ENCODE results near the gene MIX23.
A peak's percentile ranks its signal among the peaks of the same experiment; 100 is the strongest.

MIX23 gene

DNA sequence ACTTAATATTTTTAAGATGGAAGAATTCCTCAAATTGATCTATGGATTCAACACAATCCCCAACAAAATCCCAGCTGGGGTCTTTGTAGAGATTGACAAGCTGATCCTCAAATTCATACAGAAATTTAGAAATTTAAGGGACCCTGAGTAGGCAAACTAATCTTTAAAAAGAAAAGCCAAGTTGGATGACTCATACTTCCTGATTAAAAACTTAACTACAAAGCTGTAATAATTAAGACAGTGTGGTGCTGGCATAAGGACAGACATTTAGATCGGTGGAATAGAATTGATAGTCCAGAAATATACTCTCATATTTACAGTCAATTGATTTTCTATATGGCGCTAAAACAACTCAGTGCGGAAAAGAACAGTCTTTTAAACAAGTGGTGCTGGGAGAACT lies 12.6 kb upstream of the MIX23 start:
- no peak overlapping the region for H3K4me3 ChIP-seq (ENCODE audit: control insufficient read depth in 1 of 7, extremely low read depth in 1 of 7, insufficient read depth in 4 of 7, low read depth in 2 of 7, low read length in 6 of 7)
- POLR2A ChIA-PET, result no interaction called here
- no peaks in the 10 kb centered on the region for H3K9me3 ChIP-seq (ENCODE audit: control extremely low read depth in 1 of 5, control insufficient read depth in 4 of 5, insufficient read depth in 2 of 5, low read depth in 1 of 5, low read length in 4 of 5)
- CTCF ChIA-PET, result interaction anchor here (1.1 to 1.2 kb wide), 2 partner anchors 12 to 13 kb away, joined by 3 read pairs; partner anchors contain the start of genes FAM162A and MIX23
- peaks cover 0 to 10% (median 2%) of the 10 kb centered on the region in 4 experiments for H3K4me1 ChIP-seq (ENCODE audit: control extremely low read depth in 1 of 4, control insufficient read depth in 4 of 4, insufficient read depth in 4 of 4, low read length in 3 of 4)
- H3K27me3 ChIP-seq (replicated peaks in 2 of 5; ENCODE audit: control insufficient read depth in 4 of 5, insufficient read depth in 5 of 5, low read length in 4 of 5), result no peaks in the 10 kb centered on the region
- peaks cover 0 to 5% (median 0%) of the 10 kb centered on the region in 4 experiments for H3K36me3 ChIP-seq (ENCODE audit: control insufficient read depth in 4 of 4, insufficient read depth in 4 of 4, low read length in 3 of 4)
- no peak overlapping the region for H3K27ac ChIP-seq (ENCODE audit: insufficient read depth in 1 of 2, low read depth in 1 of 2, low read length in 2 of 2, poor library complexity in 1 of 2, severe bottlenecking in 2 of 2)
- peak in 2 of 3 donors; percentile 33 to 44 for DNase-seq
- WGBS (ENCODE audit: insufficient coverage), result no CpG with 5 or more reads among the region's 3 CpGs

DNA sequence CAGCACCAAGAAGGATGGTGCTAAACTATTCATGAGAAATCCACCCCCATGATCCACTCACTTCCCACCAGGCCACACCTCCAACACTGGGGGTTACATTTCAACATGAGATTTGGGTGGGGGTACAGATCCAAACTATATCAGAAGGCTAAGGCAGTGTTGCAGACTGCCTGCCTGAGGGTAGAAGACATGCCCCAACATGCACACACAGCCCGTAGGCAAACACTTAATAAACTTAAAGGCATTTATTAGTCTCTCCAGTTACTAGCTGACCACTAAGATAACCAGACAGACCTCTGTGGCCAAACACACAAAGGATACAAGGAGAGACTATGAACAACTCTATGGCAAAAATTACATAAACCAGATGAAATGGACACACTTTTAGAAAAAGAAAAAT lies 11.1 kb upstream of the MIX23 start:
- ChIA-PET CTCF (interaction anchor here (0.6 to 2.6 kb wide), 8 partner anchors 9 to 285 kb away, joined by 3 to 16 read pairs (median 8); no protein-coding TSS in a partner anchor), POLR2A (no interaction called here)
- Histone ChIP-seq H3K4me1 (ENCODE audit: control extremely low read depth in 1 of 4, control insufficient read depth in 4 of 4, insufficient read depth in 4 of 4, low read length in 3 of 4) (peaks cover 0 to 10% (median 2%) of the 10 kb centered on the region in 4 experiments), H3K4me3 (ENCODE audit: control insufficient read depth in 1 of 7, extremely low read depth in 1 of 7, insufficient read depth in 4 of 7, low read depth in 2 of 7, low read length in 6 of 7) (no peak overlapping the region), H3K36me3 (ENCODE audit: control insufficient read depth in 4 of 4, insufficient read depth in 4 of 4, low read length in 3 of 4) (peaks cover 0 to 5% (median 0%) of the 10 kb centered on the region in 4 experiments), H3K9me3 (ENCODE audit: control extremely low read depth in 1 of 5, control insufficient read depth in 4 of 5, insufficient read depth in 2 of 5, low read depth in 1 of 5, low read length in 4 of 5) (no peaks in the 10 kb centered on the region), H3K27me3 (replicated peaks in 2 of 5; ENCODE audit: control insufficient read depth in 4 of 5, insufficient read depth in 5 of 5, low read length in 4 of 5) (no peaks in the 10 kb centered on the region), H3K27ac (ENCODE audit: insufficient read depth in 1 of 2, low read depth in 1 of 2, low read length in 2 of 2, poor library complexity in 1 of 2, severe bottlenecking in 2 of 2) (no peak overlapping the region)
- no CpG with 5 or more reads among the region's 1 CpG for WGBS (ENCODE audit: insufficient coverage)
- DNase-seq, result no peak

DNA sequence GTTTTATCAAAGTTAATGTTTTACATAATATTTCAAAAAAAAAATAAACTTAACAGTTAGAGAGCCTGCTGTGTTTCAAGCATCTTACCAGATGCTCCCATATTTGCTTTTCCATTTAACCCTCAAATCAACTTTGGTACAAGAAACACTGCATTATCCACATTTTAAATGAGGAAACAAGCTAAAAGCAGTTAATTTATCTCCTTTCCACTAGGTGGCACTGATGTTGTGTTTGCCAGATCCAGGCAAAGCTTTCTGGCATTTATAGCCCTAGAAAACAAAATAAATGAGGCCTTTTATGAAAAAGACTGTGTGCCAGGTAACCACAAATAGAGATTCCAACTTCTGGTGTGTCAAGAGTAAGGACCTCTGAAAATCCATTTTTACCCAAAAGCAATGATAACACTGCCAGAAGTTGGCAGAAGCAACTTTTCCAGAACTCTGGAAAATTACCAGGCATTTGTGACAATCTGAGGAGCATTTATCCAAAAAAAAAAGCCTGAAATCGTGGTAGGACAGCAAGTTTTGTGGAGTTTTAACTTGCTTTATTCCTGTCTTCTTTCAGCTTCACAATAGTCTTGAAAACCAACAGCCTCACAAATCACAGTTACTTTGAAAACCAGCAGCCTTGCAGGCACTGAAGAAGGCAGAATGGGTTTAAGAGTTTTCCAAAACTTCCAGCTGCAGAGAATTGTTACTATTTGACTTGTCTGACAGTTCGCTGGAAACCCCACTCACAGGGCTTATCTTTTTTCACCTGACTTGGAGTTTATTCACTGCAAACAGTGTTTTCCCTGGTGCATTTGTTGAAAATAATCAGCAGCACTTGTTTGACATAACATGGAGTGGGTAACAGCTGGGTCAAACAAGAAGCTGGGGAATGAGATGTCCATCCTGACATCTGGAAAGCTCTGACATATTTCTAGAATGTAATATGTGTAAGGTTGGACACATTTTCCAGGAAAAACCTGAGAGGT lies 10.1 kb upstream of the MIX23 start:
- POLR2A ChIA-PET, result interaction anchor here (0.7 to 1.2 kb wide), 2 partner anchors 23 to 135 kb away, joined by 3 to 4 read pairs; partner anchors contain the start of gene WDR5B
- no peaks in the 10 kb centered on the region for H3K9me3 ChIP-seq (ENCODE audit: control extremely low read depth in 1 of 5, control insufficient read depth in 4 of 5, insufficient read depth in 2 of 5, low read depth in 1 of 5, low read length in 4 of 5)
- CTCF ChIA-PET, result interaction anchor here (0.6 to 2.6 kb wide), 19 partner anchors 9 to 635 kb away, joined by 3 to 16 read pairs (median 4); partner anchors contain the start of genes FAM162A, MIX23 and WDR5B
- no peak overlapping the region for H3K4me3 ChIP-seq (ENCODE audit: control insufficient read depth in 1 of 7, extremely low read depth in 1 of 7, insufficient read depth in 4 of 7, low read depth in 2 of 7, low read length in 6 of 7)
- H3K36me3 ChIP-seq (ENCODE audit: control insufficient read depth in 4 of 4, insufficient read depth in 4 of 4, low read length in 3 of 4), result peaks cover 0 to 5% (median 0%) of the 10 kb centered on the region in 4 experiments
- 100% methylated on average over 1 of the region's 2 CpGs for WGBS (ENCODE audit: insufficient coverage)
- DNase-seq, result peak; percentile 61 to 79 (median 79)
- H3K27ac ChIP-seq (ENCODE audit: insufficient read depth in 1 of 2, low read depth in 1 of 2, low read length in 2 of 2, poor library complexity in 1 of 2, severe bottlenecking in 2 of 2), result no peak overlapping the region
- H3K4me1 ChIP-seq (ENCODE audit: control extremely low read depth in 1 of 4, control insufficient read depth in 4 of 4, insufficient read depth in 4 of 4, low read length in 3 of 4), result peaks cover 0 to 10% (median 2%) of the 10 kb centered on the region in 4 experiments
- H3K27me3 ChIP-seq (replicated peaks in 2 of 5; ENCODE audit: control insufficient read depth in 4 of 5, insufficient read depth in 5 of 5, low read length in 4 of 5), result no peaks in the 10 kb centered on the region

DNA sequence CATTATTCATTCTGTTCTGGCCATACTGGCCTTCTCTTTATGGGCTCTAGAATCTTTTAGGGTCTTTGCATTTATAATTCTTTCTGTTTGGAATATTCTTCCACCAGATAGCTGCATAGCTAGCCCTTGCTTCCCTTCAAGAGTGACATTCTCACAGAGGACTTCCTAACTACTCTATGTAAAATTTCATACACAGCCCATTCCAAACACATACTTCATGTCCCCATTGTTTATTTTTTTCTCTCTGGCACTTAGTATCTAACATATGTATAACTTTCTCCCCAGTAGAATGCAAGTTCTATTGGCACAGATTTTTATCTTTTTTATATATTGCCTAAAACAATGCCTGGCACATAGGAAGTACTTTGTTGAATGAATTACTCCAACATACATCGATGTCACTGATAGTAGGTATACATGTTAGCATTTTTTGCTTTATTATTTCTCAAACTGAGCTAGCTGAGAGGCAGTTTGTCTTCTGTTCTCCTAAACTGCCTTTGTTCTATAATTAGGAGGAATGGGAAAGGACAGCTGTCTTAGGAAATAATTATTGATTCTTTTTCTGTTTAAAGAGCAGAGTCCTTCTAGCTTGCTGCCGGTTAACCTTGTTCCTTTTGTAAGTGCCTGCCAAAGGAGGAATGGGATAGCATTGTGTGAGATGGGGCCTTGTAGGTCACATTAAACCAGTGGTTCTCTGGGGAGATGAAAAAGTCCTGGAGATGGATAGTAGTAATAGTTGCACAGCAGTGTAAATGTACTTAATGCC lies 8.8 kb upstream of the MIX23 start:
- POLR2A ChIA-PET, result interaction anchor here (1.2 kb wide), 1 partner anchor 25 kb away, joined by 4 read pairs; the partner anchor contains the start of gene WDR5B
- H3K36me3 ChIP-seq (ENCODE audit: control insufficient read depth in 4 of 4, insufficient read depth in 4 of 4, low read length in 3 of 4), result peaks cover 0 to 8% (median 1%) of the 10 kb centered on the region in 4 experiments
- CTCF ChIA-PET, result interaction anchor here (1.7 to 2.6 kb wide), 6 partner anchors 17 to 287 kb away, joined by 3 to 16 read pairs (median 9); partner anchors contain the start of gene WDR5B
- DNase-seq, result no peak
- 100% methylated on average over 1 of the region's 2 CpGs for WGBS (ENCODE audit: insufficient coverage)
- H3K27ac ChIP-seq (ENCODE audit: insufficient read depth in 1 of 2, low read depth in 1 of 2, low read length in 2 of 2, poor library complexity in 1 of 2, severe bottlenecking in 2 of 2), result no peak overlapping the region
- no peaks in the 10 kb centered on the region for H3K9me3 ChIP-seq (ENCODE audit: control extremely low read depth in 1 of 5, control insufficient read depth in 4 of 5, insufficient read depth in 2 of 5, low read depth in 1 of 5, low read length in 4 of 5)
- H3K27me3 ChIP-seq (replicated peaks in 2 of 5; ENCODE audit: control insufficient read depth in 4 of 5, insufficient read depth in 5 of 5, low read length in 4 of 5), result no peaks in the 10 kb centered on the region
- H3K4me1 ChIP-seq (ENCODE audit: control extremely low read depth in 1 of 4, control insufficient read depth in 4 of 4, insufficient read depth in 4 of 4, low read length in 3 of 4), result peaks cover 0 to 10% (median 2%) of the 10 kb centered on the region in 4 experiments
- no peak overlapping the region for H3K4me3 ChIP-seq (ENCODE audit: control insufficient read depth in 1 of 7, extremely low read depth in 1 of 7, insufficient read depth in 4 of 7, low read depth in 2 of 7, low read length in 6 of 7)

DNA sequence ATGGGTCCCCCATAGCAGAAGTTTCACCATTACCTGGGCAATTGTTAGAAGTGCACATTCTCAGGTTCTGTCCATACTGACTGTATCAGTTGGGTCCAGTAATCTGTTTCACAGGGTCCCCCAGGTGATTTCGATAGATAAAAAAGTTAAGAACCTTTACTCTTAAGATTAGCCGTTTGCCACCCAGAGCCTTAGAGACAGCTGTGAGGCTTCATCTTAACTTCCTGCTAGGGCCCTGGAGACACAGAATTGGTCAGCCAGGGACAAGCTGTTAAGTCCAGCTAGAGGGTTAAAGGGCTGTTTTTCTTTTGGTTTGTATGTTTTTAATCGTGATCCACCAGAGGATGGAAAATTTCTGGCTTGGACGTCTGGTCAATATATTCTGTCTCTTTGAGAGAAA lies 7.6 kb upstream of the MIX23 start:
- peaks cover 0 to 12% (median 5%) of the 10 kb centered on the region in 4 experiments for H3K36me3 ChIP-seq (ENCODE audit: control insufficient read depth in 4 of 4, insufficient read depth in 4 of 4, low read length in 3 of 4)
- ChIA-PET CTCF (interaction anchor here (0.7 to 2.3 kb wide), 7 partner anchors 16 to 552 kb away, joined by 3 to 8 read pairs (median 3); partner anchors contain the start of gene WDR5B), POLR2A (interaction anchor here (0.9 kb wide), 1 partner anchor 25 kb away, joined by 3 read pairs; the partner anchor contains the start of gene WDR5B)
- WGBS (ENCODE audit: insufficient coverage), result 79% methylated on average over 2 of the region's 4 CpGs
- no peaks in the 10 kb centered on the region for H3K9me3 ChIP-seq (ENCODE audit: control extremely low read depth in 1 of 5, control insufficient read depth in 4 of 5, insufficient read depth in 2 of 5, low read depth in 1 of 5, low read length in 4 of 5)
- peaks cover 0 to 10% (median 2%) of the 10 kb centered on the region in 4 experiments for H3K4me1 ChIP-seq (ENCODE audit: control extremely low read depth in 1 of 4, control insufficient read depth in 4 of 4, insufficient read depth in 4 of 4, low read length in 3 of 4)
- no peak overlapping the region for H3K4me3 ChIP-seq (ENCODE audit: control insufficient read depth in 1 of 7, extremely low read depth in 1 of 7, insufficient read depth in 4 of 7, low read depth in 2 of 7, low read length in 6 of 7)
- DNase-seq, result no peak
- H3K27me3 ChIP-seq (replicated peaks in 2 of 5; ENCODE audit: control insufficient read depth in 4 of 5, insufficient read depth in 5 of 5, low read length in 4 of 5), result no peaks in the 10 kb centered on the region
- no peak overlapping the region for H3K27ac ChIP-seq (ENCODE audit: insufficient read depth in 1 of 2, low read depth in 1 of 2, low read length in 2 of 2, poor library complexity in 1 of 2, severe bottlenecking in 2 of 2)

DNA sequence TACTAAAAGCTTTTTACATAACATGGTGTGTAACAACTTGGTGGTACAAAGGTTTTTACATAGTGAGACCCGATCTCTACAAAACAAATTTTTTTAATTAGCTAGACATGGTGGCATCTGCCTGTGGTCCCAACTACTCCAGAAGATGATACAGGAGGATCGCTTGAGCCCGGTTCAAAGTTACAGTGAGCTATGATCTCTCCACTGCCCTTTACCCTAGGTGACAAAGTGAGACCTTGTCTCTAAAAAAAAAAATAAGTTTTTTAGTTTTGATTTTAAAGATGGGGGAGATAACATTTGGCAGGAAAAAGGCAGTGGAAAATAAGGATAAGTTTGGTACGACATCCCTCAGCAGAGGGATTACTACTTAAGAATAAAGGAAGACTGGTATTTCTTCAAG lies 6.9 kb upstream of the MIX23 start:
- ChIA-PET POLR2A (no interaction called here), CTCF (interaction anchor here (0.7 to 2.3 kb wide), 9 partner anchors 17 to 553 kb away, joined by 3 to 8 read pairs (median 3); partner anchors contain the start of gene WDR5B)
- no peaks in the 10 kb centered on the region for H3K27me3 ChIP-seq (replicated peaks in 2 of 5; ENCODE audit: control insufficient read depth in 4 of 5, insufficient read depth in 5 of 5, low read length in 4 of 5)
- H3K4me3 ChIP-seq (ENCODE audit: control insufficient read depth in 1 of 7, extremely low read depth in 1 of 7, insufficient read depth in 4 of 7, low read depth in 2 of 7, low read length in 6 of 7), result no peak overlapping the region
- H3K9me3 ChIP-seq (ENCODE audit: control extremely low read depth in 1 of 5, control insufficient read depth in 4 of 5, insufficient read depth in 2 of 5, low read depth in 1 of 5, low read length in 4 of 5), result no peaks in the 10 kb centered on the region
- H3K27ac ChIP-seq (ENCODE audit: insufficient read depth in 1 of 2, low read depth in 1 of 2, low read length in 2 of 2, poor library complexity in 1 of 2, severe bottlenecking in 2 of 2), result no peak overlapping the region
- 100% methylated on average over 4 of the region's 4 CpGs for WGBS (ENCODE audit: insufficient coverage)
- H3K4me1 ChIP-seq (ENCODE audit: control extremely low read depth in 1 of 4, control insufficient read depth in 4 of 4, insufficient read depth in 4 of 4, low read length in 3 of 4), result peaks cover 0 to 7% (median 1%) of the 10 kb centered on the region in 4 experiments
- DNase-seq, result no peak
- H3K36me3 ChIP-seq (ENCODE audit: control insufficient read depth in 4 of 4, insufficient read depth in 4 of 4, low read length in 3 of 4), result peaks cover 0 to 12% (median 5%) of the 10 kb centered on the region in 4 experiments
